GM19463 (cell line): ENCODE measurements around the gene PIGR.
A peak's percentile ranks its signal among the peaks of the same experiment; 100 is the strongest.

Source experiments
- ATAC-seq: cut with Tn5 transposase; IDR thresholded peaks from one replicate; pipeline ENCODE4 v1.9.1; 2021; ENCODE audit warnings: mild to moderate bottlenecking, moderate library complexity; ENCODE audit not compliant: unreplicated experiment

PIGR gene

DNA sequence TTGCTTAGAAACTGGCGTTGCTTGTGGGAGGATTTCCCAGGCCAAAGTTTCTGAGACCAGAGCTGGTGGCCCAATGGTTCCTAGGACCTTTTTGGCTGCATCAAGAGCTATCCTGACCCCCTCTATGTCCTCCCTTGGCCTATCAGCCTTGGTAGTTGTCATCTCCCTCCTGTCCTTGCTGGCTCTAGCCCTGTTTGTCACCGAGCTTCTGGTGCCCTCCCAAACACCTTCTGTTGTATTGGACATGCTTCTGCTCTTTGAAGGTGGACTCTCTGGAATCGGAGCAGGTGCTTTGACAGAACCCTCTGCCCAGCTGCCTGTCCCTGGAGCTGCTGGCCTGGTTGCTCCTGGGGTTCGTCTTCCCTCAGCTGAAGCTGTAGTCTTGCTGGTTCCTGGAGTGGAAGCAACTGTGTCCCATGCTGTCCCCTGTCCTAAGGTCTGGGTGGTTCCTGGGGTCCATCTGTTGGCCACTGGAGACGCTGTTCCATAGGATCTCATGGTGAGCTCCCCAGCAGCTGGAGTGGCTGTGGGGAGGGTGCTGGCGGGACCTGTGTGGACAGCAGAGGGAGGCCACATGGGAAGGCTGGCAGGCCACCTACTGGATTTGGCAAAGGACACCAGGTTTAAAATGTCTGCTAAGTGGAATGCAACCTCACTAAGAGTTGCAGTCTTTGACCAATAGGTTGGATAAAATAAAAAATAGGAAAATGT lies 14.6 kb upstream of the PIGR start:
- ATAC-seq, result no peak

DNA sequence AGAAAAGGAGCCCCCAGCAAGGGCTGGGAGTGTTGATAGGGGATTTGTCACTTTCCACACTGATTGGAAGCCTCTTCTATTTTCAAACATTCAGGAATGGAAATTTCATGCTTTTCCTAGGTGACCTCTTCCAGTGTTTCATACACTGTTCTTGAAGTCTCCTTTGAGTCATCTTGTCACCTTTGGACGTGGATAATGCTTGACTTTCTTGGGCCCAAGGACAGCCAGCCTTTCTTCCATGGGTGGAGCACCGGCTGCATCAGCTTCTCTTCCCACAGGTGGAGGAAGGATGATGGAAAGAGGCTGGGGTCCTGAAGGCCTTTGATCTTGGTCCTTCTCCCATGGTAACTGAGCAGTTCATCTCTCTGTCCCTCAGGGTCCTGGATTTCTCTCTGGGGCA lies 11.9 kb upstream of the PIGR start:
- ATAC-seq, result no peak

DNA sequence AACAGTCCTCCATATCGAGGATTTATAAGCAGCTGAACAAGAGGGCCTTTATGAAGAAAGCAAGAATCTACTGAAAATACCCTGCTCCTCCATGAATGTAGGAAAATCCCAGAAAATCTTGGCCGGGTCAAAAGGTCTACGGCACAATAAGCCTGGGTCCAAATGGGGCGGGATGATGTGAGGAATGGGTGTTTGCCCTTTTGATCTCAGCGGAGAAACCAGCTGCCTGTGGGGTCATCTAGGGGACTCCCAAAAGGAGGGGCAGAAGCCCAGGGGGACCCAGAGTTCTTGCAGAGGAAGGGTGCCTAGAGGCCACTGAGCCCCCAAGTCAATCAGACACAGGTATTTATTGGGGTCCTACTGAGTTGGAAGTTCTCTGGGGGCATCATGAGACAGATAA lies 11.4 kb upstream of the PIGR start:
- ATAC-seq, result no peak

DNA sequence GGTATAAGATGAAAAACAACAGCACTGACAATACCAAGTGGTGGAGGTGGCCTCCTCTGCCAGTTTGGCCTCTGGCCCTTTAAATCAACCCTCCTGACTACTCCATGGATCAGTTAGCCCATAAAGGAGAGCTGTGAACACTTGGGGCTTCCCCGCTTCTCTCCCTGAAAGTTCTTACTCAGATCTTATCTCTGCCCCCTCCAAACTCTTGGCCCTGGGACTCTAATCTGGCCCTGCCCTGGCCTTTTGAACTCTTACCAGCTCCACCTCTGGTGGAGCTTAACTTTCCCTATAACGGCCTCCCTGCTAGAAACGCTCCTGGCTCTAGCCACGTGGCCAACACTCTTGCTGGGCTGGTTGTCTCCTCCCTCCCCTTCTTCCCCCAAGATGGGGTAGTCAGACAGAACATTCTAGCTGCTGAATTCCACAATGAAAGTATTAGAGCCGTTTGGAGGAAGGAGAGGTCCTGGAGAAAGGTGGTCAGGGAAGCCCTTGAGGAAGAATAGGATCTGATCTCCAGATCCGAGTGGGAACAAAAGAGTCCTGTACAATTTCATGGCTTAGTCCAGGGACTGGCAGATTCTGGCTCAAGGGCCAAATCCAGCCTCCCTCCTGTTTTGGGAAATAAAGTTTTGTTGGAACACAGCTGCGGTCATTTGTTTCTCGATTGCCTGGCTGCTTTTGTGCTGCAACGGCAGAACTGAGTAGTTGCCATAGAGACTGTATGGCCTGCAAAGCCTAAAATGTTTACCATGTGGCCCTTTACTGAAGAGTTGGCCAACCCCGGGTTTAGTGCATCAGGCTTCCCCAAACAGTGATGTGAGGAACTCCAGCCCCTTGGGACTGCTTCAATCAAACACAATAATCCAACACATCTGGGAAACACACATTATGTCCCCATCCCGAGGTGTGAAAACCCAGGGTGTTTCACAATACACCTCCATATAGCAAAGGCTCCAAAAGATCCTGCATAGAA lies 9.5 kb upstream of the PIGR start:
- ATAC-seq, result peak; percentile 49

DNA sequence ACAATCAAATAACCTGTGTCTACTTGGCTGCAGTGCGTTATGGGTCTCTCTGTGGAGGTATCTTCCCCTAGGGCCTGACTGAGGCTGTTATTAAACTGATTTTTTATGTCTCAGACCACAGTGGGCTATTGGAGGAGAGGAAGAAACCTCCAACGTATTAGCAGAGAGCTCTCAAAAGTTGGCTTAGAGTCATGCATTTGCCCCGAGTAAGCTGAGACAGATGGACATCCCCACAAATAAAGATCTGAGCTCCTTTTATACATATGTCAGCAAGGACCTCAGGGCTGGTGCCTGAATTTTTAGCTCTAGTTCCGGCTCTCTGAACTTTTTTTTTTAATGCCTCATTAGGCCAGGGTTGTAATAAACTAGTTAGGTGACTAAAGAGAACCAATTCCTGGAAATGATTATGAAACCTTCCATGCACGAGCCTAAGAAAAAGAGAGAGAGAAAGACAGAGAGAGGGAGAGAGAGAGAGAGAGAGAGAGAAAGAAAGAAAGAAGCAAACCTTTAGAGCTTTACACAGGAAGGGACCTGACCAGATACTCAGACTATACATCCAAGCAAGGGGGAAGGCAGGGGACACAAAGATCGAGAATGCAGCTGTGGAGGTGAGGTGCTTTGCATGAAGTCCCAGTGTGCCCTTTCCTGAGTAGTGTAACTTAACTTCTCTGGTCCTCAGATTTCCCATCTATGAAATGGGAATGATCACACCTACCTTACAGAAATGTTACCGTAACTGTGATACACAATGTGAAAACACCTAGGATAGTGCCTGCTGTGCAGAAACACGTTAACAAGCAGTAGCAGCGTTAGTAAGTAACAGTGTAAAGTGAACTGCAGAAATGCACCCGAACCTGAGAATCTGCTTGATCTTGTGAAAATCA lies 8.4 kb upstream of the PIGR start:
- ATAC-seq, result no peak

DNA sequence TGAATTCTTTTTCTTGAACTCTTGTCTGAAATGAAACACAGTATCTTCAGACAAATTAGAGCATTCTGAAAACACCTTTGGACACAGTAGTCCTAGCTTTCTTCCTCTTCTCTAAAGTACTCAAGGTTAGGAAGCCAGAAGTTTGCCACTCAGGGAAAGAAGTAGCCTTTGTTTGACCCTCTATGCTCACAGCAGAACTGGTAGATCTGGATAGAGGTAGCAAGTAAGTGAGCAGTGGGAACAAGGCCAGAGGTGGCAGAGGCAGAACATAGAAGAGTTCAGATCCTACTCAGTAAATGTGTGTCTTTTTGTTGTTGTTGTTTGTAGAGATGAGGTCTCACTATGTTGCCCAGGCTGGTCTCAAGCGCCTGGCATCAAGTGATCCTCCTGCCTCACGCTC lies 7.4 kb upstream of the PIGR start:
- no peak for ATAC-seq

DNA sequence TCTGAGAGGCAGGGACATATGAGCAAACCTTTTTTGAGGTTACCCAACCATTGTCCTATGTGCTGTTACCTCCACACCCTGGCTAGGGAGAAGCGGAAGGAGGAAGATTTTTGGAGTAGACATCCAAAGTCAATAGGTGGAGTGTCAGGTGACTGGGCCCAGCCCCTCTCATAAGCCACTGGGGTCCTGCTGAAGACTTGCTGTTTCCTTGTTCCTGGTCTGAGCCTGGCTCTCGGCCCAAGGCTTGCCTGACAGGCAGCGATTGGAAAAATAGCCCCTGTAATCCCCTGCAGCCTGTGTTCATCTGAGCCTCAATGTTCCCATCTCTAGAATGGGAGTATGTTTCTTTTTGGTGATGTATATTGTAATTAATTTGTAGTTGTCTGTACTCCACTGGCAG lies 6.9 kb upstream of the PIGR start:
- ATAC-seq, result no peak

DNA sequence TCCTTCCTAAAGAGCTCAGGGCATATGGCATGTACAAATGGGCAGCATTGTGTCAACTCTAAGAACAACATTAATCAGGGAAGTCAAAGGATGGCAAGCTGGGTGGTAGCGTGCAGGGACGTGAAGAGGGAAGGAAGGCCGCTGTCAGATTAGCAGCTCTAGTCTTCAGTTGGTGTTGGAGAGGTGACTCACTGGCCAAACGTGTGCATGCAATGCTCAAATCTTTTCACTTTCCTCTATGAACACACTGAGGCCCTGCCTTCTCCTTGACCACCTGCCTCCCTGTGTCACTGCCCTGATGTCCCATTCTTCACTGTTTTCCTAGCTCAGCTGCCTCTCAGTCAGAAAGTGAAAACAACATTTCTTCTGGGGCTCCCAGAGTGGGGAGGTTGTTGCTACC lies 5.9 kb upstream of the PIGR start:
- ATAC-seq, result no peak

DNA sequence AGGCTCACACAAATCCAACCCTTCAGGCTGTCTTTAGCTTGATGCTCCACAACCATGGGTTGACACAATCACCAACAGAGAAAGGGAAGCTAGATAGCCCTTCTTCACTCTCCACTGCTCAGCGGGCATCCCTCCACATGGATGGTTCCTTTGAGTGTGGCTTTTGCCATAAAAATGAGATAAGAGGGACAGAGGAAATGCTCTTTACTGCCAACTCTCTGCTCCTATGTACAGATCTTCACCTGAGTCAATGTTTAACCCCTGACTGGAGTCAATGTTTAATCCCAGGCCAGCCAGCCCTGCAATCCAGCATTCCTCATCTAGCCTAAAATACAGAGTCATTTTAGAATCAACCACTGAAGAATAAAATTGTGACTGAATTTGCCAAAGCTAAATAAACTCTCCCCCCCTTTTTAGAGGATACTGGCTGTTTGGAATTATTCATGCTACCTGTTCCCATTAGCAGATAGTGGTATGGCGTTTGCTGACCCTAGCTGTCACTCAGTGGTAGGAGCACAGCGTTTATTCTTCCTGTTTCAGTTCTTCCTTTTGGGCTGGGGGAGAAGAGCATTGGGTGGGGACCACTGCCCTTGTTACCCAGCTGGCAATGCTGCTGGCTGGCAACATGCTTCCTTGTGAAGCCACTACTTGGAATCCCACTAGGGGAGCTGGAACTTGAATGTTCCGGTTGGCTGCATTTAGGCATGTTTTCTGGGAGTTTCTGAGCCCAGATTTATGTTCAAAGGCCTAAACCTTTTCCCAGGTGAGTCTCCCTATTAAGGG lies 5.2 kb upstream of the PIGR start:
- peak; percentile 30 for ATAC-seq

DNA sequence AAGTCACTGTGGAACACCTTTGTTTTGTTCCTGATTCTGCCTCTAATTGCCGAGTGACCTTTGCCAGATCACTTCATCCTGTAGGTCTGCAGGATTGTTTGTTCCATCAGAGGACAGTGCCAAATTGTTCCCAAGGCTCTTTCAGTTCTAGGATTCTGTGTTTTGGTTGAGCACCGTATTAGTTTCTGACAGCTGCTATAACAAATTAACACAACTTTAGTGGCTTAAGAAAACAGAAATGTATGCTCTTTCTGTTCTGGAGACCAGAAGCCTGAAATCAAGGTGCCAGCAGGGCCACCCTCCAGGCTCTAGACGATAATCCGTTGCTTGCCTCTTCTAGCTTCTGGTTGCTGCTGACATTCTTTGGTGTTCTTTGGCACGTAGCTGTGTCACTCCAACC lies 3.4 kb upstream of the PIGR start:
- no peak for ATAC-seq

DNA sequence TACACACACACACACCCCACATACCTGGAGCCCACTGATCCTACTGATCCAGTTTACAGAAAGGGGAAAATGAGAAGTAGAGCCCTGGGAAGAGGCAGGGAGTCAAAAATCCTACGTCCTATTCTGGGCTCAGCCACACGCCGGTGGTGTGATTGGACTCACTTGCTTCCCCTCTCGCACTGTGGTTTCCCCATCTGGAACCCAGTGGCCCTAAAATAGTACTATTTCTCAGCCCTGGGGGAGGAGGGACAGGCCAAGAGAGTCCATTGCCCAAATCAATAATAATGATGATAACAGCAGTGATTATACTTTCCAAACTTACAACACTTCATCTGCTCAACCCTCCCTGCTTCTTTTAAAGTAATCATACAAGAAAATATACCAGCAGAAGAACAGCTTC lies 2.9 kb upstream of the PIGR start:
- no peak for ATAC-seq

DNA sequence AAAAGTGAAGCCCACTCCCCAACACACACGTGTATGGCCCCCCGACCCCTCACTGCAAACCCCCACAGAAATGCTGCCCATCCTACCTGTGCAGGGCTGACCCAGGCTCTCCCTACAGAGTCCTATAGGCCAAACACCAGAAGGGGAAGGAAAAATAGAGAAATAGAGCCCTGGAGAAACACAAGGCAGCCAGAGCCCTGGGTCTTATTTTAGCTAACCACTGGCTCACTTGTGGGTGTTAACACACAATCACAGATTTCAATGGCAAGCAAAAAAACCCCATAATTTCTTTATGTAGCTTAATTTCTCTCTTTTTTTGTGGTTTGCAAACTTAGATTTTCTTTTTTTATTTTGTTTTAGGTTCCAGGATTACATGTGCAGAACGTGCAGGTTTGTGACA lies 989 bp upstream of the PIGR start:
- ATAC-seq, result no peak

DNA sequence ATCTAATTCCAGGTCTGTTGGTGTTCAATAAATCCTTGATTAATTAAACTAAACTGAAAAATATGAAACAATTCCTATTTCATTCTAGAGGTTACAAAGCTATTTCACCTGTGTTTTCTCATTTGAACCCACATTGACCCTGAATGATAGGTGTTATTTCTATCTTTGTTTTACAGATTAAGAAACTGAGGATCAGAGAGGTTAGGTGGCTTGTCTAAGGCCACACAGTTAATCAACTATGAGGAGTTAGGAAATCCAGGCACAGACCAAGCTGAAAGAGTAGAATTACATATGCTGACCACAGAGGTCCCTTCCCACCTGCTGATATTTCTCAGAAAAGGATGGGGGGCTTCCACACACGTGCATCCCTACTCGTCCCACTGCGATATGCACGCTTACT lies 487 bp downstream of the PIGR start:
- ATAC-seq, result no peak

DNA sequence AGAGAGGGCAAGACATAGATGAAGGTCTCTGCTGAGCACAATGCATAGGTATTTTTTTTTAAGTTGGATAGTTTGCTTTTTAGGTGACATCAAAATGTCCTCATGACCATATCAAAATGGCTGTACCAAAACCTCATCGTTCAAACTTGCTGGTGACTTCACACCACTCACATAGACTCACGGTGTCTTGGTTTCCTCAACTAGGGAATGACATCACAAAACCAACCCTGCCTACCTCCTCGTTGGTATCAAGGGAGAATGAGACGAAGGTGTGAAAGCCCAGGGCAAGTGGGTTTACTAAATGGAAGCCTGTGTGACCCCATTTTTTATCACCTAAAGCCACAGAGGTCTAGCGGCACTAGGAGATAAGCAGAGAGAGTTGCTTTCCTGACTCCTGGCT lies 1.6 kb downstream of the PIGR start:
- no peak for ATAC-seq

DNA sequence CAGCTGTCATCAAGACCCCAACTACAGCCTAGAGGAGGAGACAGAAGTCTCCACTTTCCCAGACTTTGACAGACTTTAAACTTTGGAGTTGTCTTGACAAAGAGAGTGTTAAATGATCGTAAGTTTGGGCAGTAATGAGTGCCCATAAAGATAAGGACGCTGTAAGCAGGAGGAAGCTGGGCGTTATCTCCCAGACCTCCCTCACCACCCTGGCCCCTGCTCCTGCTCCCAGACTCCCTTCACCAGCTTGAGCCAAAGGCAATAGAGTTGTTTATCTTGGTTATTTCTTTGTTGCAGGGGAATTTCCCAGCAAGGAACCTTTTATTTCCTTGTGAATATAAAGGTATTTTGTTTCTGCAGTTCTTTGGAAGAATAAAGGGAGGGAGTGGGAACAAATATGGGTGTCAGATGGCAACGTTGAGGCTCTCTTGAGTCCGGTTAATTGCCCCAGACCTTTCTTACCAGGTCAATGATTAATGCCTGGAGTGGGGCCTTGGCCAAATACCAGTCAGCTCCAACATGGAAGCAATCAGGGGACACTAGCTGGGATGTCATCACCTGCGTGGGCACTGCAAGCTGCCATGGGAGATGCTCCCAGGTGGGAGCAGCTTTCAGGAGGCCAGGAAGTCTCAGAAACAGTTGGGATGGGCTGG lies 4.4 kb downstream of the PIGR start:
- no peak for ATAC-seq

DNA sequence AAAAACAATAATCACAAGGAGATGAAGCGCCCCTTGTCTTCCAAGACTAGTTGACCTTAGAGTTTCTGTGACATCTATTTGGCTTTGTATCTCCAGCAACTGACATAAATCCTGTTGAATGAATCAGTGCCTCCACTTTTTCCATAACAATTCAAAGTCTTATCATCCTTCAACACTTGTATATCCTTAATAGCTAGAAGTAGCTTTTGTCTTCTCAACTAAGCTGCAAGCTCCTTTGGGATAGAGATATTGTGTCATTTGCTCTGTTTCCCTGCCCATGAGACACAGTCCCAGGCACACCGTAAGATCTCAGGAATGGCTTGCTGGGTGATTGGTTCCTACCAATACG lies 5.7 kb downstream of the PIGR start:
- ATAC-seq, result no peak

DNA sequence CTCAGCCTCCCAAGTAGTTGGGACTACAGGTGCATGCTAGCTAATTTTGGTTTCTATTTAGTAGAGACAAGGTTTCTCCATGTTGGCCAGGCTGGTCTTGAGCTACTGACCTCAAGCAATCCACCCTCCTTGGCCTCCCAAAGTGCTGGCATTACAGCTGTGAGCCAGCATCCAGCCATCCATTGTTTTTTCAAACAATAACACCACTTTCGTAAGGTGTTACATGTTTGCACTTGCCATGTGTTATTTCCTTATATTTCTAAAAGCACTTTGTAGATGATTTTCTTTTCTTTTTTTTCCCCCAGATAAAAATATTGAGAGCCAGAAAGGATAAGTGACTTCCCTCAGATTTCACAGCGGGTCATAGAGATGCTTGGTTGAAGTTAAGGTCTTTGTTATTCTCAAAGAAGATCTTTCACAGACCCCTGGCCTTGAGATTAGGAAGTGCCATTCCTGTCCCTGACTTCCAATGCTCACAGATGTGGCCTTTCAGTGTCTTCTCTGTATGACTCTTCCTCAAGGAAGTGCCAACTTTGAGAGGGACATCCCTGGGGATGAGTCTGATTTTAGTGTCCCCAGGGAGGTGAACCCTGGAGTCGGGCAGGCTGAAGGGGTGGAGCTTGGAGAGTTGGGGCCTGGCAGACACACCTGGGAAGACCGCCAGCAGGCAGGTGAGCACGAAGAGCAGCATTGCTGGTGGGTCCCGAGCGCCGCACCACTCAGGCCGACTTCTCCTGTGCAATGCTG lies 6.3 kb downstream of the PIGR start:
- no peak for ATAC-seq

DNA sequence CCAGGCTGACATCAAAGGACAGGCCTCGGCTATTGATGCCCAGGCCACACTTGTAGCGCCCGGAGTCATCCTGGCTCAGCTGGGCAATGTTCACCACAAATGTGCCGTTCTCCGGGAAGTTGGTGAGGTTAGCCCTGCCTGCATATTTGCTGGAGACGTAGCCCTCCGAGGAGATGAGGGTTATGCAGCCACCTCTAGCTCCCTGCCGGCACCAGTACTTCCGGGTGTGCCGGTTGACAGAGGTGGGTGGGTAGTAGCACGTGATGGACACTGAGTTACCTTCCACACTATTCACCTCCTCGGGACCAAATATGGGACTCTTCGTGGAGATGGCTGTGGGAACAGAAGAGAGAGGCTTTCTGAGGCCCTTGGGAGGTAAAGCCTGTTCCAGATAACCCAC lies 7.1 kb downstream of the PIGR start:
- no peak for ATAC-seq

DNA sequence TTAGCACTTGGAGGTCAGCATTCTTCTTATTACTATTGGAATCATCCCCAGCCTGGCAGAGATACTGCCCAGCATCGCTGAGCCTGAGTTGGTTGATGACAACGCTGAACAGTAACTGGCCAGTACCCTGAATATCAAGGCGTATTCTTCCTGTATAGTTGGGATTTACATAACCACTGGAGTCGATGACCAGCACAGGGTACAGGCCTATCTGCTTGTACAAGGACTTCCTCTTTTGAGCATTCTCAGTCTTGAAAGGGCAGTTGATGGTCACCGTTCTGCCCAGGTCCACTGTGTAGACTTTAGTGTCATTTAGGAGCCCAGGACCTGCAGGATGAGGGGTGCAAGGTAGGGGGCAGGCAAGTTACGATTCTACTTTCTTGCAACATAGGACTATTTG lies 8.8 kb downstream of the PIGR start:
- ATAC-seq, result no peak
